NCI-H2107 treated with DMSO at 0.1 percent for 48 hours (cell line): ENCODE measurements around the gene CDC42BPB.

Source experiments
- DNase-seq: peaks from one replicate; lab custom pipeline; 2025; ENCODE audit not compliant: unreplicated experiment; lab: John Stamatoyannopoulos, UW

The CDC42BPB gene

GRCh38 chr14:103094406-103095209 lies 37.3 kb upstream of the CDC42BPB start, which contains the start of gene EXOC3L4:
TSS of gene EXOC3L4 (plus strand) at chr14:103094725. CDS start at chr14:103100220, 5,495 bp downstream.
- DNase-seq, result no peak

- no peak for DNase-seq
These were observed 36.6 kb upstream of the CDC42BPB start for GRCh38 chr14:103093856-103094405.

GRCh38 chr14:103091883-103092222 lies 34.5 kb upstream of the CDC42BPB start:
- no peak for DNase-seq

- no peak for DNase-seq
These were observed 33.9 kb upstream of the CDC42BPB start for GRCh38 chr14:103091041-103091882.

- no peak for DNase-seq
These were observed 33.2 kb upstream of the CDC42BPB start for GRCh38 chr14:103090481-103091020.

- no peak for DNase-seq
These were observed 32.3 kb upstream of the CDC42BPB start for GRCh38 chr14:103089386-103090335.

GRCh38 chr14:103088921-103089320 lies 31.6 kb upstream of the CDC42BPB start:
- DNase-seq, result no peak

- no peak for DNase-seq
These were observed 30.0 kb upstream of the CDC42BPB start for GRCh38 chr14:103087343-103087835.

- DNase-seq, result no peak
These were observed 29.5 kb upstream of the CDC42BPB start for GRCh38 chr14:103086771-103087342.

GRCh38 chr14:103085106-103086091 lies 28.1 kb upstream of the CDC42BPB start:
- no peak for DNase-seq

GRCh38 chr14:103084021-103084919 lies 26.9 kb upstream of the CDC42BPB start, which contains the start of gene LBHD2:
TSS of gene LBHD2 (plus strand) at chr14:103084210. CDS start at chr14:103086013, 1,803 bp downstream.
- no peak for DNase-seq

- no peak for DNase-seq
These were observed 24.6 kb upstream of the CDC42BPB start for GRCh38 chr14:103081951-103082350.

GRCh38 chr14:103078860-103079587 lies 21.7 kb upstream of the CDC42BPB start:
- no peak for DNase-seq

- peak; percentile 82 for DNase-seq
These were observed 21.0 kb upstream of the CDC42BPB start for GRCh38 chr14:103078420-103078749.

- DNase-seq, result no peak
These were observed 17.5 kb upstream of the CDC42BPB start for GRCh38 chr14:103074729-103075367.
